ENCODE data around the gene ATP5PD. TPM values are rescaled to one million over a fixed set of nuclear protein-coding genes. Genes with fewer than 3 reads are reported as not detected.
"Not testable (repeated sequence)": the region's sequence is repeated elsewhere in the genome, so short reads cannot be mapped to it uniquely, and the experiment has no call there.

ATP5PD gene
- total RNA-seq, 1 experiment from 2014 or later: 413 TPM

- BruUV-seq (replicated peaks); H3K4me3 ChIP-seq (ENCODE audit: low read depth in 2 of 2, low read length in 2 of 2); intact Hi-C loops (cut with micrococcal nuclease; ENCODE audit: unreplicated experiment); H3K27ac ChIP-seq (ENCODE audit: low read length); H3K4me1 ChIP-seq (ENCODE audit: control insufficient read depth, insufficient read depth, low read length); ATAC-seq; POLR2A ChIA-PET; H3K9me3 ChIP-seq (ENCODE audit: control insufficient read depth, insufficient read depth, low read depth, low read length); DNase-seq (ENCODE audit: low read depth, low spot score); in situ Hi-C loops (cut with HindIII; ENCODE audit: low pct_unique_long_range_greater_than_20kb, low sequenced_read_pairs); H3K36me3 ChIP-seq (ENCODE audit: control insufficient read depth, insufficient read depth, low read length); H3K27me3 ChIP-seq (ENCODE audit: control insufficient read depth, insufficient read depth, low read length): not testable (repeated sequence)
- CTCF ChIA-PET: interaction anchor here (0.6 kb wide), 1 partner anchor 37 kb away, joined by 3 read pairs; no protein-coding TSS in a partner anchor
These were observed 3.0 kb downstream of the ATP5PD start for GRCh38 chr17:75043789-75044188.

- CTCF ChIA-PET: interaction anchor here (0.6 to 1.3 kb wide), 3 partner anchors 12 to 221 kb away, joined by 3 to 9 read pairs (median 8); no protein-coding TSS in a partner anchor
- TF ChIP-seq POLR2AphosphoS5 (IDR thresholded peaks at IDR 0.05; ENCODE audit: low read depth, low read length): no peak
- TF ChIP-seq CTCF (IDR thresholded peaks at IDR 0.05): no peak
- TF ChIP-seq REST (IDR thresholded peaks at IDR 0.05; ENCODE audit: insufficient read depth in 1 of 2, low read depth in 2 of 2, low read length in 1 of 2): no peak
- TF ChIP-seq TCF7L2 (IDR thresholded peaks at IDR 0.05; ENCODE audit: low read depth, low read length): no peak
- no peak for TF ChIP-seq SIN3A (IDR thresholded peaks at IDR 0.05; ENCODE audit: borderline replicate concordance, insufficient read depth, low read depth, low read length)
- no peaks in the 10 kb centered on the region for H3K27me3 ChIP-seq (ENCODE audit: control insufficient read depth, insufficient read depth, low read length)
- H3K4me1 ChIP-seq (ENCODE audit: control insufficient read depth, insufficient read depth, low read length): peaks cover 3% of the 10 kb centered on the region; the same call in 1 of the 2 replicates
- no peak overlapping the region for H3K27ac ChIP-seq (ENCODE audit: low read length)
- in situ Hi-C loops (cut with HindIII; ENCODE audit: low pct_unique_long_range_greater_than_20kb, low sequenced_read_pairs): no loop called here
- no peak overlapping the region for H3K4me3 ChIP-seq (ENCODE audit: low read depth in 2 of 2, low read length in 2 of 2)
- intact Hi-C loops (cut with micrococcal nuclease; ENCODE audit: unreplicated experiment): no loop called here
- no peaks in the 10 kb centered on the region for H3K9me3 ChIP-seq (ENCODE audit: control insufficient read depth, insufficient read depth, low read depth, low read length)
- peaks cover 2% of the 10 kb centered on the region; the same call in 1 of the 2 replicates for H3K36me3 ChIP-seq (ENCODE audit: control insufficient read depth, insufficient read depth, low read length)
- no peak for ATAC-seq
- no TSS peak for BruUV-seq (replicated peaks)
- no peak for DNase-seq (ENCODE audit: low read depth, low spot score)
- POLR2A ChIA-PET: no interaction called here
These were observed 5.0 kb downstream of the ATP5PD start for GRCh38 chr17:75041656-75042280.

- CTCF ChIA-PET: no interaction called here
- Histone ChIP-seq H3K4me3 (ENCODE audit: low read depth in 2 of 2, low read length in 2 of 2) (no peak overlapping the region), H3K9me3 (ENCODE audit: control insufficient read depth, insufficient read depth, low read depth, low read length) (no peaks in the 10 kb centered on the region), H3K4me1 (ENCODE audit: control insufficient read depth, insufficient read depth, low read length) (peaks cover 7% of the 10 kb centered on the region; the same call in 1 of the 2 replicates), H3K36me3 (ENCODE audit: control insufficient read depth, insufficient read depth, low read length) (0 out of 2 replicates have a peak, but pooled peaks cover 2% of the 10 kb centered on the region), H3K27ac (ENCODE audit: low read length) (no peak overlapping the region), H3K27me3 (ENCODE audit: control insufficient read depth, insufficient read depth, low read length) (no peaks in the 10 kb centered on the region)
- DNase-seq (ENCODE audit: low read depth, low spot score): no peak
- ATAC-seq: no peak
- intact Hi-C loops (cut with micrococcal nuclease; ENCODE audit: unreplicated experiment): no loop called here
- in situ Hi-C loops (cut with HindIII; ENCODE audit: low pct_unique_long_range_greater_than_20kb, low sequenced_read_pairs): no loop called here
- TF ChIP-seq CTCF (IDR thresholded peaks at IDR 0.05): no peak
- no peak for TF ChIP-seq SIN3A (IDR thresholded peaks at IDR 0.05; ENCODE audit: borderline replicate concordance, insufficient read depth, low read depth, low read length)
- TF ChIP-seq REST (IDR thresholded peaks at IDR 0.05; ENCODE audit: insufficient read depth in 1 of 2, low read depth in 2 of 2, low read length in 1 of 2): no peak
- TF ChIP-seq POLR2AphosphoS5 (IDR thresholded peaks at IDR 0.05; ENCODE audit: low read depth, low read length): no peak
- no peak for TF ChIP-seq TCF7L2 (IDR thresholded peaks at IDR 0.05; ENCODE audit: low read depth, low read length)
- no TSS peak for BruUV-seq (replicated peaks)
- POLR2A ChIA-PET: no interaction called here
These were observed 7.5 kb downstream of the ATP5PD start for GRCh38 chr17:75039238-75039637.

All from Panc1 (cell line).